Kidney epithelial cell (primary cell): ENCODE measurements around the gene SEMA5B. TPM values are rescaled to one million over a fixed set of nuclear protein-coding genes. Genes with fewer than 3 reads are reported as not detected.
A peak's percentile ranks its signal among the peaks of the same experiment; 100 is the strongest.

ENCODE experiments used
- DNase-seq: peaks from one replicate; pipeline ENCODE4 v3.0.0-alpha.2; 2010; ENCODE audit warnings: low read depth
- H3K27me3 ChIP-seq: 2 replicates; pipeline ENCODE4 v1.6.0; 2011; ENCODE audit warnings: low read length; ENCODE audit not compliant: control insufficient read depth, insufficient read depth
- H3K36me3 ChIP-seq: 2 replicates; pipeline ENCODE4 v1.5.1; 2011; ENCODE audit warnings: low read length; ENCODE audit not compliant: control insufficient read depth, insufficient read depth
- H3K4me3 ChIP-seq: 2 replicates; pipeline ENCODE4 v1.5.1; 2011; ENCODE audit warnings: low read depth, mild to moderate bottlenecking, control low read depth, low read length
- total RNA-seq: library from RNA; depleted of rRNA; stranded (reverse); fragments of >200 nt; gene quantifications from 2 replicates; pipeline ENCODE4 v1.2.3, GENCODE V29; 2015
- TF ChIP-seq, protein P1 (sequence below): IDR thresholded peaks from 2 replicates; pipeline ENCODE4 v1.5.1; 2011; ENCODE audit warnings: mild to moderate bottlenecking, moderate library complexity, low read length, control low read depth, inconsistent platforms; ENCODE audit not compliant: insufficient read depth, poor library complexity, severe bottlenecking

SEMA5B gene
- total RNA-seq, 1 donor from 2014 or later, result not detected

DNA sequence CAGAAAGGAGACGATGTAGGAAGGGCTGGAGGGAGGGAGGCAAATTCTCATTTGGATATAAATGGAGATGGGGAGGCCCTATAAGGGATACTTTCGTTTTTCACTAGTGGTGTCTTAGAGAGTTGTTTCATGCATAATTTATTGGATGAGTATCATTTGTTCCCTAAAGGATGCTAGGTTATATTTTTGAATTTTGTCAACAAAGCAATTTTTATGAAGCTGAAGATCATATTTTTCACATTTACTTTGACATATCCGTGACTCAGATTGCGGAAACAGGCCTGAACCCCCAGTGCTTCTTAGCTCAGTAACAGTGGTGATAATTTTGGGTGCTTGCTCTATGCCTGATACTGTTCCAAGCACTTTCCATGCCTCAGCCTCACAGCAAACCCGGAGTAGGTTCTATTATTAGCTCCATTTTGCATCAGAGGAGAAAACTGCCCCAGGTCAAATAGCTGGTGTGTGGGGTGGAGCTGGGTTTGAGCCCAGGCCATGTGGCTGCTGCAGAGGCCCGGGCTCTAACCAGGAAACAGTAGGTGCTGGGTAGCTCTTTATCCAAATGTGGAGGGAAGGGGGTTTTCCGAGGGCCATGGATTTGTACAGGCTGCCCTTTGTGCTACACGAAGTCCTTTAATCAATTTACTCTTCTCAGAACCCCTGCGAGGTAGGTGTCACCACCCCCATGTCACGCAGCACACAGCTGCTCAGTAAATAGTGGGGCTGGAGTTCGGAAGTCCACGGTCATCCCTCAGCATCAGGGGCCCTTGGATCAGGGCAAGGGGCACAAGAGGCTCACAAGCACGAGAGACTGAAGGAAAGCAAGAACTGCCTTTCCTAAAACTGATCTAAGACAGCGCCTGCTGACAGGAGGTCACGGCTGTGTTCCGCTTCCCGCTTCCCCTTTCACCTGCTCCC is 133.6 kb downstream of the SEMA5B start:
- DNase-seq, result no peak
- no peaks in the 10 kb centered on the region for H3K27me3 ChIP-seq
- H3K4me3 ChIP-seq, result no peak overlapping the region
- TF ChIP-seq, protein P1, sequence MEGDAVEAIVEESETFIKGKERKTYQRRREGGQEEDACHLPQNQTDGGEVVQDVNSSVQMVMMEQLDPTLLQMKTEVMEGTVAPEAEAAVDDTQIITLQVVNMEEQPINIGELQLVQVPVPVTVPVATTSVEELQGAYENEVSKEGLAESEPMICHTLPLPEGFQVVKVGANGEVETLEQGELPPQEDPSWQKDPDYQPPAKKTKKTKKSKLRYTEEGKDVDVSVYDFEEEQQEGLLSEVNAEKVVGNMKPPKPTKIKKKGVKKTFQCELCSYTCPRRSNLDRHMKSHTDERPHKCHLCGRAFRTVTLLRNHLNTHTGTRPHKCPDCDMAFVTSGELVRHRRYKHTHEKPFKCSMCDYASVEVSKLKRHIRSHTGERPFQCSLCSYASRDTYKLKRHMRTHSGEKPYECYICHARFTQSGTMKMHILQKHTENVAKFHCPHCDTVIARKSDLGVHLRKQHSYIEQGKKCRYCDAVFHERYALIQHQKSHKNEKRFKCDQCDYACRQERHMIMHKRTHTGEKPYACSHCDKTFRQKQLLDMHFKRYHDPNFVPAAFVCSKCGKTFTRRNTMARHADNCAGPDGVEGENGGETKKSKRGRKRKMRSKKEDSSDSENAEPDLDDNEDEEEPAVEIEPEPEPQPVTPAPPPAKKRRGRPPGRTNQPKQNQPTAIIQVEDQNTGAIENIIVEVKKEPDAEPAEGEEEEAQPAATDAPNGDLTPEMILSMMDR, result no peak
- H3K36me3 ChIP-seq, result no peaks in the 10 kb centered on the region

DNA sequence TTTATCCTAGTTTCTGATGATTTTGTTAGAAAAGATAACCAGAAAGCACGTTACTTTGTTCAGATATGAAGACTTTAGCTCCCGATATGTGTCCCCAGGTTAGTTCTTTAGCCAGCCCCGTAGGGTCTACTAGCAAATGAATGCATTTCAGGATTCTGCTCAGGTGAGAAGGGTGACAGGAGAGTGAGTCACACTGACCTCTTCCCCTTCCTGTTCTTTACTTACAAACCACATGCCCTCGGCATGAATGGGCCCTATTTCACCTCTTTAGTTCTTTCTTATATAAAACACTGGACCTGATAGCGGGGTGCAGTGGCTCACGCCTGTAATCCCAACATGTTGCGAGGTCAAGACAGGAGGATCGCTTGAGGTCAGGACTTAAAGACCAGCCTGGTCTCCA is 134.3 kb downstream of the SEMA5B start:
- Histone ChIP-seq H3K36me3 (no peaks in the 10 kb centered on the region), H3K27me3 (no peaks in the 10 kb centered on the region), H3K4me3 (no peak overlapping the region)
- TF ChIP-seq, protein P1, result no peak
- DNase-seq, result peak; percentile 16

DNA sequence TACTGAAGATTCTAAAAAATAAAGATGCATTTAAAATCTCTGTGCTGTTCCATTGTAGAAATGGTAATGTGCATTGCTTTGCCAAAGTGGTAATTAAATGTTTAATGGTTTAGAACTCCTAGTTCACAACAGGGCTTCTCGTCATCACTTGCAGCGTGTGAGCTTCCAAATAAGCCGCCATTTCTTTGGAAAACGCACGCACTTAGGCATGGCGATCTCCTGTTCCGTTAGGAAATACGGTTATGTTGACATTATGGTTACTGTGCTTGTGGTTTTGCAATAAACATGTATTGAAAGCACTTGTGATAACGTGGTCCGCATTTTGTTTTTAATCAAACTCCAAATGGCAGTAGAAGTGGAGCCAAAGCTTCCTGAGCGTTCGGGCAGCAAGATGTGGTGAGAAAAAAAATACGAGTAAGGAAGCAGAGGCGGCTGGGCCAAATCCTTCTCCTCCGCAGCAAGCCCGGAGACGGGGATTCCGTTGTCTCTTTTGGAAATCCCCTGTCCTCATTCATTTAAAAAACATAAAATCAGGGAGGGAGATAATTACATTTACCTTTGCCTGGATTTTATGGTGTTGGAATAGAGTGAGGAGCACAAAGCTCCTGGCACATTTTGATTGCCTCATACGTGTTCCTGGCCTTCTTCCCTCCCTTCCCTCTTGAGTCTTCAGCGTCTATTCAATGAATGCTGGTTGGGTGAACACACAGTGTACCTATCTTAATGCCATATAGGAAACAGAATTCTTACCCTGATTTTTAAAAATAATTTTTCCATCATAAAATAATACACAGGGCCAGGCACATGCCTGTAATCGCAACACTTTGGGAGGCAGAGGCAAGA is 135.2 kb downstream of the SEMA5B start:
- Histone ChIP-seq H3K36me3 (no peaks in the 10 kb centered on the region), H3K4me3 (no peak overlapping the region), H3K27me3 (no peaks in the 10 kb centered on the region)
- no peak for DNase-seq
- TF ChIP-seq, protein P1, result no peak

DNA sequence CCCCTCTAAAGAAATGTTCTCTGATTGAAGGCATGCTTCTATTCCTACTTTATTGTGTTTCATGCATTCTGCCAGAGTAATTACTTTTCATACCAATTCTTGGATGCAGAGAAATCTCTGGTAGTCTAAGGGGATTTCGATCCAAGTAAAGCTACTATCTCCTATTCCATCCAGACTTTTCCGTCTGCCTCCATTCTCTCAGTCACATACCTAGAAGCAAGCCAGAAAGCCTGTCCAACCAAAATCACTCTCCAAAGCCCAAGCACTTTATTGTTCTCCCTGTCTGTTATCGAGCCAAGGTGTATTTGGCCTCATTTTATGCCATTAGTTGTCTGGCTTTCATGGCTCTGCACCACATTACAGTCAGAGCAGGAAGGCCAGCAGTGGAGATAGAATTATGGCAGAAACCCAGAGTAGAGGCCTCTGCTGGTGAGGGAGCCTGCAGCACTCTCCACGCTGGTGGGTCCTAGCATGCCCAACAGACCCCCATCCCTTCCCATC is 136.8 kb downstream of the SEMA5B start:
- H3K36me3 ChIP-seq, result no peaks in the 10 kb centered on the region
- DNase-seq, result no peak
- H3K27me3 ChIP-seq, result no peaks in the 10 kb centered on the region
- TF ChIP-seq, protein P1, result no peak
- H3K4me3 ChIP-seq, result no peak overlapping the region

DNA sequence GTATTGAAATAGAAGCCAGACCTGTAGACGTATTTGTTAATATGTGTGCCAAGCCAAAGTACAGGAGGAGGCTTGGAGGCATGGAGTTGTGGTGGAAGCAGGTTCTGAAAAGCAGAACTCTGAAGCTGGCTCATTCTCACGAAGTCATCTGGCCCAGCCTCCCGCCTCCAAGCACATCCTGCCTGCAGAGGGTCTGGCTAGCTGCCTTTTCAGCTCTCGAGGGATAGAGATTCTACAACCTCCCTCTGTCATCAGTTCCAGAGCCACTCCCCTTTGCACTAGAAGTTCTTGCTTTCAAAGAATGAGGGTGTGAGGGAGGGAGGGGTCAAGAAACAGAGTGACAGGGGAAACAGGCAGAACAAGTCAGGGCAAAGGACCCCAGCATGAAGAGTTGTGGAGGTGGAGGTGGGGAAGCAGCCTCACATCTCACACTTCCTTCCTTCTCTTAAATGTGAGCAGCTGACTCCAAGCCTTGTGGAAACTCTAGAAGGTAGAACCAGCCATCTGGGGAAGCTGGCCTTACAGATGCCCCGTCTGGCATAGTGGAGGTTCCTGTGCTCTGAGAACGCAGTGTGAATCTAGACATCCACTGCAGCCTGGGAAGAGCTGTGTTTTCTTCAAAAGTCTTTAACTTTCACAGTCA is 137.4 kb downstream of the SEMA5B start:
- no peak for DNase-seq
- H3K27me3 ChIP-seq, result no peaks in the 10 kb centered on the region
- no peaks in the 10 kb centered on the region for H3K36me3 ChIP-seq
- TF ChIP-seq, protein P1, result no peak
- H3K4me3 ChIP-seq, result no peak overlapping the region
